Activated T-helper 2 cell treated with anti-CD3 and anti-CD28 coated beads, Interferon-gamma antibody, Interleukin-2, Interleukin-4, amounts not matched to agents 10 μg/mL and 5 μg/mL and 100 μg/mL, durations not matched to agents 14 hours and 24 hours and 36 hours (primary cell): Measurements from ENCODE around the gene FANCG. TPM values are rescaled to one million over a fixed set of nuclear protein-coding genes. Genes with fewer than 3 reads are reported as not detected.
A peak's percentile ranks its signal among the peaks of the same experiment; 100 is the strongest.

Experiments
- DNase-seq: peaks from one replicate; pipeline ENCODE4 v3.0.0; 2021; ENCODE audit warnings: low spot score
- H3K27ac Mint-ChIP-seq: one replicate; pipeline ENCODE4 v1.8.0; 2021; ENCODE audit warnings: mixed read lengths
- H3K27me3 Mint-ChIP-seq: one replicate; pipeline ENCODE4 v1.8.0; 2021; ENCODE audit warnings: low read depth, mixed read lengths
- H3K36me3 Mint-ChIP-seq: one replicate; pipeline ENCODE4 v1.8.0; 2021; ENCODE audit warnings: low read depth, mixed read lengths
- H3K4me1 Mint-ChIP-seq: one replicate; pipeline ENCODE4 v1.8.0; 2021; ENCODE audit warnings: low read depth, mixed read lengths
- H3K4me3 Mint-ChIP-seq: one replicate; pipeline ENCODE4 v1.8.0; 2021; ENCODE audit warnings: low read depth, mild to moderate bottlenecking, moderate library complexity, mixed read lengths
- H3K9me3 Mint-ChIP-seq: one replicate; pipeline ENCODE4 v1.8.0; 2021; ENCODE audit warnings: mixed read lengths
- intact Hi-C: fragments of 100-400 bp; cut with micrococcal nuclease; formaldehyde crosslinking; loops from one replicate; pipeline ENCODE4 v1.15.1; 2023
- total RNA-seq: library from RNA; stranded (reverse); gene quantifications from 2 replicates; pipeline ENCODE4 v1.2.3, GENCODE V29; 2022

The FANCG gene
- total RNA-seq, 1 donor from 2014 or later, result 102 TPM

DNA sequence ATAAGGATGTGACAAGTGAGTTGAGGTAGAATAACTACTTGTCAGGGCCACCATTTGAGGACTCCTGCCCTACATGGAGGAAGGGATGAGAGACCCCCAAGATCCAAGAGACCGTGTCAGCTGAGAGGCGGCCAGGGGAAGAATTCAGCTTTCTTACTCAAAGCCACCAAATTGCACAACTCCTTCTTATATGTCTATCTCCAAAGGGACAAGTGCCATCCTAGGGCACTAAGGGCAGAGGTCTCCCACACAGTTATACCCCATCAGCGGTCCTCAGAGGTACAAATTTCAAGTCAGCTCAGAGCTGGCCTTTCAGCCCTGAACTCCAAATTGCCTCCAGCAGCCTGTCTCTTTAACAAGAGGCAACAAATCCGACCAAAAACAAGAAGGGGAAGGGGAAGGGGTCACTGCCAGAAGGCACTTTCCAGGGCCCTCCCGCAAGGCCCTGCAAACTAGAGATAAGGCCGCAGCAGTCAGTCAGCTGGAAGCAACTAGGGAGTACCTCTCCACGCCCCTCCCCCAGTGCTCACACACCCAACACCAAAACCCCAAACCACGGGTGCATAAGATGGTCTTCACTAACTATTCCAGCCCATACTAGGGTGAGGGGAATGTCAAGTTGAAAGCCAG is 29.3 kb upstream of the FANCG start:
- Mint-ChIP-seq H3K4me3 (no peak overlapping the region), H3K27me3 (no peaks in the 10 kb centered on the region), H3K27ac (no peak overlapping the region), H3K36me3 (peaks cover 13% of the 10 kb centered on the region), H3K9me3 (no peaks in the 10 kb centered on the region), H3K4me1 (peaks cover 20% of the 10 kb centered on the region)
- no peak for DNase-seq
- intact Hi-C loops, result no loop called here

DNA sequence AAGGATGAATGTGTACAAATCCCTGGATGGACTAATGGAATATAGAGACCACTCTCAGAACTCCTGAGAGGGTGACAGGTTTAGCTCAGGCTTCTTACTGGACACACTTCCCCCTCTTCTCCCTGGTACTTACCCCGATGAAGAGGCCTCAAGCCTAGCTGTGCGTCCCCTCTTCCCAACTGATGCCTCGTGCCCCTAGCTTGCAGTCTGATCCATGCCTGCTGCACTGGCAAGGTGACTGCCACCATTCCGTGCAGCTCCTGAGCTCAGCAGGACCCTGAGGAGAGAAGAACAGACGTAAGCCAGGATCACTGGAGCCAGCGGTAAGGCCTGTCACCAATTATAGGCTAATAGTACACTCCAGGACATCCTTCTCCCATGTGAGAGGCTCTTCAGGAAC is 28.7 kb upstream of the FANCG start:
- no peak overlapping the region for H3K4me3 Mint-ChIP-seq
- DNase-seq, result no peak
- H3K4me1 Mint-ChIP-seq, result peaks cover 17% of the 10 kb centered on the region
- H3K27ac Mint-ChIP-seq, result no peak overlapping the region
- H3K9me3 Mint-ChIP-seq, result no peaks in the 10 kb centered on the region
- no peaks in the 10 kb centered on the region for H3K27me3 Mint-ChIP-seq
- peaks cover 13% of the 10 kb centered on the region for H3K36me3 Mint-ChIP-seq
- intact Hi-C loops, result no loop called here

DNA sequence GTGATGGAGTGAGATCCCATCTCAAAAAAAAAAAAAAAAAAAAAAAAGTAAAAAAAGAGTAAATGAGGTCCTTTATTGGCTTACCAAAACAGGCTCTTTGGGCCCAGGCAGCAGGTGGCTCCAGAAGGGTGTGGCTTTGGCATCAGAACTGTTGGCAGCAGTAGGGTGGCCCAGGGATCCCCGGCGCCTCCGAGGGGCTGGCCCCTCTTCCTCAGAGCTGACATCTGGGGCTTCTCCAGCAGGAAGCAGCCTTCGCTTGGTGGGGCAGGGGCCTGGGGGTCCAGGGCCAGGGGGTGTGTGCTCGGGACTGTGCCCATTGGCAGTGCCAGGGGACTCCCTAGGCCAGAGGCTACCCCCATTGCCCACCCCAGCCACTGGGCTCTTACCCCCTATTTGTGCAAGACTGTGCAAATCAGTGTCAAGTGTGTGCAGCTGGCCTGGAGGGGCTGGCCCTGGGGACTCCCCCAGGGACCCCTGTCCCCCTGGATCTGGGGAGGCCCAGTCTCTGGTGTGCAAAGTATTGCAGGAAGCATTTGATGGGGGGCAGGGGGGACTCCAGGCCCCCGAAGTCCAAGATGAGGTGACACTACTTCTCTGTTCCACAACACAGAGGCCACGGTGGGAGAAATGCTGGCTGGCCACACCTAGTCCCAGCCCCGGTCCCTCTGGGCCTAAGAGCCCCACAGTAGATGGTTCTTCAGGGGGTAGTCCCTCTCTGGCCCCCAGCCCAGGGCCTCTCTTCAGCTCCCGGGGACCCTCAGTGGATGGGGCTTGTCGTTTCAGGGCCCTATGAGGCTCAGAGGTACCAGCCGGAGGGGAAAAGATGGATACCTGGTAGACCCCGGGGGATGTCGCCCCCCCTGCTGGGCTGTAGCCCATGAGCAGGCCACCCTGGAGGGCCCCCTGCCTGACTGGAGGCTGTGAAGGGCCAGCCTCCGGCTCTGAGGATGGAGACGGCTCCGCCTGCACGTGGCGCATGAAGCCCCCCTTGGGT is 27.9 kb upstream of the FANCG start:
- H3K4me3 Mint-ChIP-seq, result no peak overlapping the region
- peaks cover 18% of the 10 kb centered on the region for H3K36me3 Mint-ChIP-seq
- H3K27me3 Mint-ChIP-seq, result no peaks in the 10 kb centered on the region
- H3K4me1 Mint-ChIP-seq, result peaks cover 21% of the 10 kb centered on the region
- intact Hi-C loops, result no loop called here
- no peak for DNase-seq
- no peak overlapping the region for H3K27ac Mint-ChIP-seq
- H3K9me3 Mint-ChIP-seq, result no peaks in the 10 kb centered on the region

DNA sequence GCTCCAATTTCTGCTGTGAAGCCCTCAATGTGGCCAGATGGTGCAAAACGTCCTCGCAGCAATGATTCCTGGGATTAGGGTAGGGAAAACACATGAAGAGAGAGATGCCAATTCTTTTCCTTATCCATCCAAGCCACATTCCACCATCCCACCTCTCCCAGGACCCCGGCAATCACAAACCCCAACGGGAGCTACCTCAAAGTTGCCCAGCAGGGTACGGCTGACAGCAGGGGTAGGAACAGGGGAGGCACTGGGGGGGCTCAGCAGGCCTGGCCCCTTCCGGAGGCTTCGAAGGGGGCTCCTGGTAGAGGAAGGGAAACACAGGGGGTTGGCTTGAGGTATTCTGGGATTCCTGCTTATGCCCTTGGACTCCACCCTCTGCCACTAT is 26.6 kb upstream of the FANCG start:
- Mint-ChIP-seq H3K27ac (no peak overlapping the region), H3K4me1 (peaks cover 17% of the 10 kb centered on the region), H3K9me3 (no peaks in the 10 kb centered on the region), H3K27me3 (no peaks in the 10 kb centered on the region), H3K36me3 (peaks cover 28% of the 10 kb centered on the region), H3K4me3 (no peak overlapping the region)
- intact Hi-C loops, result no loop called here
- no peak for DNase-seq

DNA sequence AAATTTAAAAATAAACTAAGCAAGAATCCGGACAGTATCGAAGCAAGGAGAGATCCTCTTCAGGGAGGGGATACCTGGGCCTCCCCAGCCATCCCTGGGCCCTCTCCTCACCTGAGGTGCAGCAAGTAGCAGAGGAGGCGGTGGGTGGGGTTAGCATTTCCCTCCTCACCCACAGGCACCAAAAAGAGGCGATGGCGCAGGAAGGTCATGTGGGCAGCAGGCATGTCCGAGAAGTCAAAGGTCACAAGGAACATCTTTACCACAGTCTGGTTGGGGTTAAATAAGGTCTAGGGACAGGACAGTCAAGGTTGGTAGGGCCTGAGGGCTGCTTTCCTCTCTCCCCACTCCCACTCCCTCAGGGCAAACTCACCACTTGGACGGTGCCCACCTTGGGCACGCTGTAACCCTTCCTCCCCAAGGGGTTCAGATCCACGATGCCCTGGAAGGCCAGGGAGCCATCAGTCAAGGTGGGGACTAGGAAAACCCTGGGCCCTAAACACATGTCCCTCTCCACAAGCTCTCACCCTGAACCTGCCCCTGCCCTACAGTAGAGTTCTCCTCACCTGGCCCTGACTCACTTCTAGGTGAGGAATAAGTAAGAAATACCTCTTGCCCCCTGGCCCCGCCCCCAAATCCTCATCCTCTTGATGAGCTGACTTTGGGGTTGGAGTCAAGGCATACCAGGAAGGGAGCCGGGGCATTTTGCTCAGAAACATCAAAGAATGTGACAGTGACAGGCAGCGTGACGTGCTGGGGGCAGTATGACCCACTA is 26.0 kb upstream of the FANCG start:
- intact Hi-C loops, result no loop called here
- Mint-ChIP-seq H3K4me1 (peaks cover 18% of the 10 kb centered on the region), H3K9me3 (no peaks in the 10 kb centered on the region), H3K27ac (no peak overlapping the region), H3K27me3 (no peaks in the 10 kb centered on the region), H3K4me3 (no peak overlapping the region), H3K36me3 (peaks cover 33% of the 10 kb centered on the region)
- DNase-seq, result no peak

DNA sequence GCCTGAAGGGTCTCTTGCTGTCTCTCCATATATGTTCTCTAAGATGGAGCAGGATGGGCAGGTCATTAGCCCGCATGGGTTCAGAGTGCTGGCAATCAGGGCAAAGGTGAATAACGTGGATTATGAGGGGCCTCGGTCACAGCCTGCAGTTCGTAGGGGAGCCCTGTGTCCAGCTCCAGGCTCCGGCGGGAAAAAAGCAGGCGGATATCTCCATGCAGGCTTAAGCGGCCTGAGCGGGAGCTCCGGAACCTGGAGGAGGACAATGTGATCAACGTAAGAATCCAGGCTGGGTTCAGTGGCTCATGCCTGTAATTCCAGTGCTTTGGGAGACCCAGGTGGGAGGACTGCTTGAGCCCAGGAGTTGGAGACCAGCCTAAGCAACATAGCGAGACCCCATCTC is 25.4 kb upstream of the FANCG start:
- H3K27me3 Mint-ChIP-seq, result no peaks in the 10 kb centered on the region
- H3K9me3 Mint-ChIP-seq, result no peaks in the 10 kb centered on the region
- intact Hi-C loops, result no loop called here
- H3K4me3 Mint-ChIP-seq, result no peak overlapping the region
- peaks cover 40% of the 10 kb centered on the region for H3K36me3 Mint-ChIP-seq
- no peak overlapping the region for H3K27ac Mint-ChIP-seq
- peaks cover 15% of the 10 kb centered on the region for H3K4me1 Mint-ChIP-seq
- DNase-seq, result no peak

DNA sequence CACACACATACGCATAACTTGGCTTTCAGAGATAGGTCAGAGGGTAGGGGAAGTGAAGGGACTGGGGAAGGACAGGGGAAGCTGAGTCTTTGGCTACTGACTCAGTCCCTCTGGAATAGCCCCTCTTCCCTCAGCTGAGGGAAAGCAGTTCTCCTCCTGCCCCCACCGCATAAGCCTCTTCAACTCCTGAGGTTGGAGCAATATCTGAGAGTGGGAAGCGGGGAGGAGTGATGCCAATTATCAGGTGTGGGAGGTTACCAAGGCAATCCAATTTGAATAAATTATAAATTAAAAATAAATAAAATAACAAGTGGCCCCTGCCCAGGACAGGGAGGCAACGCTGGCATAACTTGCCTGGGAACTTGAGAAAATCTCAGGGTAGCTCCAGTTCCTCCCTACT is 24.8 kb upstream of the FANCG start:
- Mint-ChIP-seq H3K36me3 (peaks cover 45% of the 10 kb centered on the region), H3K27me3 (no peaks in the 10 kb centered on the region), H3K27ac (no peak overlapping the region), H3K9me3 (no peaks in the 10 kb centered on the region), H3K4me1 (peaks cover 16% of the 10 kb centered on the region), H3K4me3 (no peak overlapping the region)
- intact Hi-C loops, result no loop called here
- no peak for DNase-seq

DNA sequence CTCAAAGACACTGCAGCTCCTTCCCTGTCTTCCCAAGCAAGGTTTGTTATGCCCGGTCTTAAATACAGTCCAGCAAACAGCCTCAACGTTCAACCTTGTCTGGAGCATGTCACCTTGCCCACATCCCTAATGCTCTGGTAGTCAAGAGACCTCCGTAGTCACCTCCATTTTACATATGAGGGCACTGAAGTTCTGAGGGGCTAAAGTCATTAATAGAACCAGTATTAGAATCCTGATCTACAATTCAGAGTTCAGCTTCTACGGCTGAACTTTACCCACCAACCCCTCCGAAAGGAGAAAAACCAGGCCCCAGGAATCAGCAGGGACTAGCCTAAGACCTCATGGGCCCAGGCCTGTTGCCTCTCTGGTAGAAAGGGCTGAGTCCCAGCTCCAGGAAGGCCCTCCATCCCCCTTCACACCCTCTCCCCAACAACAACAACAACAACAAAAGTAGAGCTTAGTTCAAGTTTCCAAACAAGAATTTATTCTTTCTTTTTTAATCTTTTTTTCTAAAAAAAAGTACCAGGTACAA is 24.0 kb upstream of the FANCG start:
- H3K36me3 Mint-ChIP-seq, result peaks cover 48% of the 10 kb centered on the region
- H3K4me1 Mint-ChIP-seq, result peaks cover 18% of the 10 kb centered on the region
- DNase-seq, result no peak
- H3K27ac Mint-ChIP-seq, result peak overlapping the region; percentile 96
- peak overlapping the region; percentile 97 for H3K4me3 Mint-ChIP-seq
- no peaks in the 10 kb centered on the region for H3K27me3 Mint-ChIP-seq
- intact Hi-C loops, result loop anchor here (1.0 kb wide), 4 partner anchors 8 to 629 kb away; partner anchors contain the start of genes CREB3, TLN1 and VCP
- no peaks in the 10 kb centered on the region for H3K9me3 Mint-ChIP-seq

DNA sequence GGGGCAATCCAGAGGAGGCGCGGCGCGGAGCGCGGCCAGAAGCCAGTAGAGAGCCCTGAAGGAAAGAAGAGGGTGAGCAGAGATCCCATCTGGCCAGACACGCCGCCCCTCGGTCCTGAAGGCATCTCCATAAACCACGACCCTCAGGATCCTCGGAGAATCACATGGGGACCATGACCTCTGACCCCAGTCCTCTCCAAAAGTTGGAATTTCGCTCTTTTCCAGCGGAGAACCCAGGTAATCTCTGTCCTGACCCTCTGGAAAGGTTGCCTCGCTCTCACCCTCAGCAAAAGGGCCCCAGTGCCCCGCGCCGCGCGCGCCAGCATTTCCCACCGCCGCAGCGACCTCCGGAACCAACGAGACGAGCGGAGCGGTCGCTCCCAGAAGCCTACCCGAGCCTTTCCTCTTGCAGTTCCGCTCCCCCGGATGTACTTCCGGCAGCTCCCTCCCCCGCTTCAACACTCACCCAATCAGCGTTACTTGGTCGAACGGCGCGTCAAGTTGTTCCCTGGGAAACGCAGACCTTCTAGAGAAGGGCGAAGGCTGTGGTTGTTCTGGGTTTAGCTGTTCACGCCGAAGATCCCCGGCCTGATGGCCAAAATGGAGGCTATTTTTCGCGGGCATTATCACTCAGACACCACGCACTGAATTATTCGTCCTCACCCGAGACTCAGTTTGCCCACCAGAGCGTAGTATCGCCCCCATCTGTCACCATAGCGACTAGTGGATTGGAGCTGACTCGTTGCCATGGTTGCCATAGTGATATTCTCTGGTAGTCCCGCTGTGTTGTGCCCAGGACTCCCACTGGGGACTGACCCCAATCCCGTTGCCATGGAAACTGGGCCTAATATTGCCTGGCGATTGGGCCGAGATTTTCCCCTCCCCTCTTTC is 23.3 kb upstream of the FANCG start, which contains the start of gene STOML2:
Gene STOML2, minus strand, starts transcription at position 363 of the 891 bp plus-strand sequence. Its CDS starts 37 bp downstream, at position 326.
- intact Hi-C loops, result loop anchor here (1.0 kb wide), 4 partner anchors 8 to 629 kb away; partner anchors contain the start of genes CREB3, TLN1 and VCP

DNA sequence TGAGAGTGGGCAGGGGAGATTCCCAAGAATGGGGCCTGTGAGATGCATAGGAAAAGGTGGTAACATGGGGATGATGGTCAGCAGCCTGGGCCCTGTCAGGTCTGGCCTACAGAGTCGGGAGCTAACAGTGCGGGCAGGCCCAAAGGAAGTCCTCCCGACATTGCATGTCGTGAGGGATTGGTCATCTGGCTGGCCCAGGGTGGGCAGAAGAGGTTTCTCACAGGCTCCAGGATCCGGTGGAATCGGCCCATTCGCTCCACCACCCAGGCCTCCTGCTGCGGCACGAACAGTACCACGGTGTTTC is 22.7 kb upstream of the FANCG start:
- Mint-ChIP-seq H3K9me3 (no peaks in the 10 kb centered on the region), H3K4me3 (peak overlapping the region; percentile 97), H3K27ac (peak overlapping the region; percentile 96), H3K4me1 (peaks cover 21% of the 10 kb centered on the region), H3K36me3 (peaks cover 48% of the 10 kb centered on the region), H3K27me3 (no peaks in the 10 kb centered on the region)
- no peak for DNase-seq
- intact Hi-C loops, result no loop called here

More for the DNA sequence above, 23.3 kb upstream of the FANCG start, which contains the start of gene STOML2:
- peak within 1 kb of the TSS; percentile 96 for H3K27ac Mint-ChIP-seq
- H3K9me3 Mint-ChIP-seq, result no peaks in the 10 kb centered on the region
- H3K4me1 Mint-ChIP-seq, result peaks cover 18% of the 10 kb centered on the region
- peak; percentile 91 for DNase-seq
- peak within 1 kb of the TSS; percentile 97 for H3K4me3 Mint-ChIP-seq
- H3K27me3 Mint-ChIP-seq, result no peaks in the 10 kb centered on the region
- H3K36me3 Mint-ChIP-seq, result peaks cover 48% of the 10 kb centered on the region

DNA sequence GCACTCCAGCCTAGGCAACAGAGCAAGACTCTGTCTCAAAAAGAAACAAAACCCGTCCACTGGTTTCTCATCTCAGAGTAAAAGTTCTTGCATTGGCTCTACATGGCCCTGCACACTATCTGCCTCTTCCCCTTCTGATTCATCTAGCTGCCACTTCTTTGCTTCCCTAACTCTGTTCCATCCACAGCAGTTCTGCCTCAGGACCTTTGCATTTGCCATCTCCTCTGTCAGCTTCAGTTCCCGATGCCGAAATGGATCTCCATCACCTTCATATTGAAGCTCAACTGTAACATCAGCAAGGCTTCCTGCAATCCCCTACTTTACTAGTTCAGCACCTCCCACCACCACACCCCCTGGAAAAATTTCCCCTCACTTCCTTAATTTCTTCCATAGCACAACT is 17.8 kb upstream of the FANCG start:
- Mint-ChIP-seq H3K36me3 (peaks cover 48% of the 10 kb centered on the region), H3K27me3 (no peaks in the 10 kb centered on the region), H3K4me1 (peaks cover 25% of the 10 kb centered on the region), H3K9me3 (no peaks in the 10 kb centered on the region), H3K4me3 (peak overlapping the region; percentile 11), H3K27ac (no peak overlapping the region)
- no peak for DNase-seq
- intact Hi-C loops, result loop anchor here (2.0 to 5.0 kb wide), 2 partner anchors 109 to 335 kb away; partner anchors contain the start of gene DNAJB5
